Neural crest cell (in vitro differentiated cells): ENCODE measurements around the gene GMDS. TPM values are rescaled to one million over a fixed set of nuclear protein-coding genes. Genes with fewer than 3 reads are reported as not detected.

Experiments used
- DNase-seq: peaks from one replicate; pipeline ENCODE4 v3.0.0; 2021; ENCODE audit warnings: low read depth, mixed read lengths, low spot score
- H3K27ac Mint-ChIP-seq: one replicate; pipeline ENCODE4 v1.8.0; 2021; ENCODE audit warnings: mild to moderate bottlenecking, mixed read lengths; ENCODE audit not compliant: unreplicated experiment
- H3K27me3 Mint-ChIP-seq: 2 replicates; pipeline ENCODE4 v1.8.0; 2021; ENCODE audit warnings: low read depth, mild to moderate bottlenecking, mixed read lengths
- H3K36me3 Mint-ChIP-seq: 2 replicates; pipeline ENCODE4 v1.8.0; 2021; ENCODE audit warnings: low read depth, mild to moderate bottlenecking, mixed read lengths
- H3K4me1 Mint-ChIP-seq: 2 replicates; pipeline ENCODE4 v1.8.0; 2021; ENCODE audit warnings: mixed read lengths
- H3K4me3 Mint-ChIP-seq: one replicate; pipeline ENCODE4 v1.8.0; 2021; ENCODE audit warnings: mild to moderate bottlenecking, mixed read lengths
- H3K9me3 Mint-ChIP-seq: 2 replicates; pipeline ENCODE4 v1.8.0; 2021; ENCODE audit warnings: mixed read lengths
- total RNA-seq: library from RNA; stranded (reverse); gene quantifications from 2 replicates; pipeline ENCODE4 v1.2.1, GENCODE V29; 2021
- TF ChIP-seq, protein P1 (sequence below): fragments of 200-600 bp; sonication (generic); conservative IDR thresholded peaks from 2 replicates; pipeline ENCODE4 v1.5.0; 2021; ENCODE audit warnings: antibody characterized with exemption, mild to moderate bottlenecking

The GMDS gene
- total RNA-seq, 1 donor from 2014 or later: 16.1 TPM

DNA sequence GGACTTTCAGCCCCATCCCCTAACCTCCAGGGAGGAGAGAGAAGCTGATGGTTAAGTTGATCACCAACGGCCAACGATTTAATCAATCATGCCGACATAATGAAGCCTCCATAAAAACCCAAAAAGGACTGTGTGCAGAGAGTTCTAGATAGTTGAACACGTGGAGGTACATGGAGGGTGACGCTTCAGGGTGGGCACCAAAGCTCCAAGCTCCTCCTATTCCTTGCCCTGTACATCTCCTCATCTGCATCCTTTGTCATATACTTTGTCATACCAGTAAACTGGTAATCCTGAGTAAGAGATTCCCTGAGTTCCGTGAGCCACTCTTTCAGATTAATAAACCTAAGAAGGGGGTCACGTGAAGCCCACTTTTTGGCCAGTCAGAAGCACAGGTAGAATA, 3.7 kb upstream of the GMDS start:
- DNase-seq: no peak
- H3K4me3 Mint-ChIP-seq: no peak overlapping the region
- peaks cover 8% of the 10 kb centered on the region for H3K27me3 Mint-ChIP-seq
- no peaks in the 10 kb centered on the region for H3K9me3 Mint-ChIP-seq
- H3K27ac Mint-ChIP-seq: no peak overlapping the region
- TF ChIP-seq, protein P1, sequence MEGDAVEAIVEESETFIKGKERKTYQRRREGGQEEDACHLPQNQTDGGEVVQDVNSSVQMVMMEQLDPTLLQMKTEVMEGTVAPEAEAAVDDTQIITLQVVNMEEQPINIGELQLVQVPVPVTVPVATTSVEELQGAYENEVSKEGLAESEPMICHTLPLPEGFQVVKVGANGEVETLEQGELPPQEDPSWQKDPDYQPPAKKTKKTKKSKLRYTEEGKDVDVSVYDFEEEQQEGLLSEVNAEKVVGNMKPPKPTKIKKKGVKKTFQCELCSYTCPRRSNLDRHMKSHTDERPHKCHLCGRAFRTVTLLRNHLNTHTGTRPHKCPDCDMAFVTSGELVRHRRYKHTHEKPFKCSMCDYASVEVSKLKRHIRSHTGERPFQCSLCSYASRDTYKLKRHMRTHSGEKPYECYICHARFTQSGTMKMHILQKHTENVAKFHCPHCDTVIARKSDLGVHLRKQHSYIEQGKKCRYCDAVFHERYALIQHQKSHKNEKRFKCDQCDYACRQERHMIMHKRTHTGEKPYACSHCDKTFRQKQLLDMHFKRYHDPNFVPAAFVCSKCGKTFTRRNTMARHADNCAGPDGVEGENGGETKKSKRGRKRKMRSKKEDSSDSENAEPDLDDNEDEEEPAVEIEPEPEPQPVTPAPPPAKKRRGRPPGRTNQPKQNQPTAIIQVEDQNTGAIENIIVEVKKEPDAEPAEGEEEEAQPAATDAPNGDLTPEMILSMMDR: no peak
- H3K36me3 Mint-ChIP-seq: peaks cover 3% of the 10 kb centered on the region
- peaks cover 19% of the 10 kb centered on the region for H3K4me1 Mint-ChIP-seq

DNA sequence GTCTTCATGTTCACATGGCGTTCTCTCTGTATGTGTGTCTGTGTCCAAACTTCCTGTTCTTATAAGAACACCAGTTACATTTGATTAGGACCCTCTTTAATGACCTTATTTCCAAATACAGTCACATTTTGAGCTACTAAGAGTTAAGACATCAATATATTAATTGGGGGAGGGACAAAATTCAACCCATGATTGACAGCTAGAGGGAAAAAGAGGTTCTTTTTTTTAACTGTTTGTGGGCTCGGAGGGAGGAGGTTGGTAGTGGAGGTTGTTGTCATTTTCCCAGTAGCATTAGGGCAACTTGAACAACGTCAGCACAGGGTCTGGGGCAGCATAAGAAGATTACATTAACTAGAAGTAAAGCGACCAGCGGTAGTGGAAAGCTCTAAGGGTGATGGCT, 2.3 kb upstream of the GMDS start:
- Mint-ChIP-seq H3K4me3 (peak overlapping the region; percentile 94), H3K4me1 (peaks cover 20% of the 10 kb centered on the region), H3K27ac (no peak overlapping the region), H3K27me3 (peaks cover 10% of the 10 kb centered on the region), H3K9me3 (no peaks in the 10 kb centered on the region), H3K36me3 (no peaks in the 10 kb centered on the region)
- TF ChIP-seq, protein P1: no peak
- no peak for DNase-seq

DNA sequence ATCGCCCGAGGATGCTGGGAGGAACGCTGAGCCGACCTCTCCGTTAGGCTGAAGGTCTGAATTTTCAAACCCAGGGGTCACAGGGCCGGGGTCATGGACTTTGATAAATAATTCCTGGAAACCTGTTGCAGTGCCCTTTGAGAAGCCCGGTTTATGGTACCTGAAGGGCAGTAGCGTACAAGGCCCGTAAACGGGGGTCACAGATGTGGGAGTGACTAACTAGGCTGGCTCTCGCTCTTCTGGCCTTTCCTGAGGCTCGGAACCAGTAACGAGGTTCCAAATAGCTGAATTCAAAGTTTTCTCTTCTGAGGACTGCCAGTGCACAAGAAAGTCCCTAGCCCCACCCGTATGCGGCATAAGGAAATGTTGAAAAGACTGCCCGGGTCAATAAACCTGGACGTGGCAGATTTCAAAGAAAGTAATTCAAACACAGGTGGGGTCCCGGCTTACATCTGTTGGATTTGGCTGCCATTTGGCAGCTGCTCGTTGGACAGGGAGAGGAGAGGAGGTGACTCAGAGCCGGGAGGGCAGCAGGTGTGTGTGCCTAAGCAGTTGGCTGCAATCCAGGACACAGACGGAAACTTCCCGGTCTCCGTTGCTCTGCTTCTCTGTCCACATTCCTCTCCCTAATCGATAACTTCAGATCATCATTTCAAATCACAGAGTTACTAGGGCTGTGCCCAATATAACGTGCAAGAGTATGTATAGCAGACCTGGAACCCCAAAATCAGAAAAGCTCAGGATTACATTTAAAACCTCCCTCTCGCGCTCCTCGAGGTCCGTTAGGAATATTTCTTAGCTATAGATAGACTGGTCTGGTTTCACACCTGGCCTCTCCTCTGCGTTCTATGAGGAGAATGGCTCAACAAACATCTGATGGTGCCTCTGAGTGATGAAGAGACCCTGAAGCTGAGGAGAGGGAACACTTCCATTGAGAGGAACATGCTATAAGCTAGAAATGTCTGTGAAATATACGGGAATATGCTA, 765 bp upstream of the GMDS start:
- Mint-ChIP-seq H3K27me3 (peaks cover 10% of the 10 kb centered on the region), H3K27ac (peak overlapping the region; percentile 91), H3K9me3 (no peaks in the 10 kb centered on the region), H3K4me3 (peak overlapping the region; percentile 94), H3K4me1 (peaks cover 20% of the 10 kb centered on the region), H3K36me3 (no peaks in the 10 kb centered on the region)
- TF ChIP-seq, protein P1: no peak
- no peak for DNase-seq

DNA sequence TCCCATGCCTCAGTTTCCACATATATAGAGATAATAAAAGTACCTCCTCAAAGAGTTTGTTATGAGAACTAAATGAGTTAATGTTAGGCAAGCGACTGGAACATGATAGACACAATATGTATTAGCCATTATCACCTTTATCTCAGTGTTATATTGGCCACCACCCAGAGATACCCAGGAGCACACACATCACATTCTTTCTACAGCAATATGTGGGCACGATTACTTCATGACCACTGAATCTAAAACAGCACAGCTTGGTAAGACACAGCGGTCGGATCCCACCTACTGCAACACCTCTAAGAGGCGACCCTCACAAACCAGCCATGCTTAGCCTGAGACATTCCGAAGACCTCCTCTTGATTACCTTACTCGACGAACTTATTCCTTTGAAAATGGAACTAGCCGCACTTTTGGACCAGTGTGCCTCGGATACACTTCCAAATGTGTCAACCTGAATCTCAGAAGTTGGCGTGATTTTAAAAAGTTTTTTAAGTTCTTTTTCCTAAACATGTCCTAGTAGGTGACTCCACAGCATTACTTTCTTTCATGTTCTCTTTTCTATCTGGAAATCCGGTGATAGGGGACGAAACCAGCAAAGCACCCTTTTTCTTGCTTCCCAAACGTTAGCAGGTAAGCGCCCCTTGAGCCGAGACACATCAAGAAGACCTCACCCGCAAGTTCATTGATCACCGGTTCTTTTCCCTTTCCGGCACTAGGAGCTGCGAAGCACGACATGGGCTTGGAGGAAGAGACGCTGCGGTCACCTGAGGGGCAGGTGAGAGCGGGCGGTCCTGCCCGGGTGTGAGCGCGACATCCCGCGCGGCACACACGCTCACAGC, 923 bp downstream of the GMDS start:
- TF ChIP-seq, protein P1: no peak
- Mint-ChIP-seq H3K9me3 (no peaks in the 10 kb centered on the region), H3K27me3 (peaks cover 10% of the 10 kb centered on the region), H3K36me3 (no peaks in the 10 kb centered on the region), H3K4me1 (peaks cover 20% of the 10 kb centered on the region), H3K4me3 (peak overlapping the region; percentile 90), H3K27ac (no peak overlapping the region)
- no peak for DNase-seq

DNA sequence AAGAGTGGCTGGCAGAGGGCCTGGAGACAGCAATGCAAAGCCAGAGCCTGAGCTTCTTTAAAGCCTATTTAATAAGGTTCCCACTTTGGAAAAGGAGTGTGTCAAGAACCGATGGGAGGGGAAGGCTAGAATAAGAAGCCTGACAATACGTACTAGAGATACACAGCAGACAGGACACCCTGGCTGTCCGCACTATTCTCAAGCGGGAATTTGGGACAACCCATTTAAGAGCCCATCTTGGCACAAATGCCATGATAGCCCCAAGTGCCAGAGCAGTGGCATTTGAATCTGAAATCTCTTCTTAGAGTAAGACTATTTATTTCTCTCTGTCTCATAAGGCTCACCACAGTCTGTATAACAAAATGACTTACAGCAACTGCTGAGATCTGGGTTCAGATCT, 3.1 kb downstream of the GMDS start:
- Mint-ChIP-seq H3K4me1 (peaks cover 20% of the 10 kb centered on the region), H3K27ac (no peak overlapping the region), H3K4me3 (peak overlapping the region; percentile 64), H3K9me3 (no peaks in the 10 kb centered on the region), H3K27me3 (peaks cover 10% of the 10 kb centered on the region), H3K36me3 (no peaks in the 10 kb centered on the region)
- DNase-seq: no peak
- TF ChIP-seq, protein P1: no peak
